Measurements from ENCODE around the gene NMU.
"Not testable (repeated sequence)": the region's sequence is repeated elsewhere in the genome, so short reads cannot be mapped to it uniquely, and the experiment has no call there.

NMU gene

DNA sequence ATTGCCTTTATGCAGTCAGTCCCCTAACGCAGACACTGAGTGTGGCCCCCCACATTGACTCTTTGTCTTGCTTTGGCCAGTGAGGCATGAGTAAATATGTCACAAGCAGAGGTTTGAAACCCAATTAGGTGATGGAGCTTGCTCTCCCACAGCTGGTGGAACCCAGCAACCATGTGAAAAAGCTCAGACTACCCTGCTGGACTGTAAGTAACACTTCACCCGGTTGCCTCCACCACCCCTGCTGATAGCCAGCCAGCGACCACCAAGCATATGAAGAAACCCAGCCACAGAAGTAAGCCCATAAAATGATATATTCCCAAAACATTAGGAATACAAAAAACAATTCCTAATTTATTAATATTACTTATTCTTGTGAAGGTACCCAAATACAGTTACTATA lies 22.5 kb downstream of the NMU start:
- no peaks in the 10 kb centered on the region for H3K27me3 ChIP-seq (ENCODE audit: insufficient read depth, low read length)
- peaks cover 10% of the 10 kb centered on the region for H3K36me3 ChIP-seq (ENCODE audit: insufficient read depth, low read length)
- H3K4me3 ChIP-seq (ENCODE audit: low read length) = no peak overlapping the region
- H2AFZ ChIP-seq (ENCODE audit: low read depth, low read length) = no peak overlapping the region
- no peaks in the 10 kb centered on the region for H3K9me3 ChIP-seq (ENCODE audit: low read length)
- peaks cover 2% of the 10 kb centered on the region for H3K4me1 ChIP-seq (ENCODE audit: insufficient read depth, low read length)

DNA sequence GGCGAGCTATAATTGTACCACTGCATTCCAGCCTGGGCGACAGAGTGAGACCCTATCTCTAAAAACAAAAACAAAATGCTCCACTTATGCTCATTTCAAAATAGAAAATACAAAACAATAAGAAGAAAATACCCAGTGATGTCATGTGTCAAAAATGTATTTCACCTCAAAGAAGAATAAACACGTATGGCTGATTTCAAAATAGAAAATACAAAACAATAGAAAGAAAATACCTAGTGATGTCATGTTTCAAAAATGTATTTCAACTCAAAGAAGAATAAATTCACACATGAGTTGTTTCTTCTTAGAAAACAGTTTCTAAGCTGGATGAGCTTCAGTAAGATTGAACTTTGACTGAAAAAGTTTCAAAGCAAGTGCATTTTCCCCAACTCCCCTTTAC lies 23.8 kb downstream of the NMU start:
- H3K4me3 ChIP-seq (ENCODE audit: low read length) = no peak overlapping the region
- peaks cover 2% of the 10 kb centered on the region for H3K4me1 ChIP-seq (ENCODE audit: insufficient read depth, low read length)
- no peaks in the 10 kb centered on the region for H3K27me3 ChIP-seq (ENCODE audit: insufficient read depth, low read length)
- H3K36me3 ChIP-seq (ENCODE audit: insufficient read depth, low read length) = peaks cover 12% of the 10 kb centered on the region
- H2AFZ ChIP-seq (ENCODE audit: low read depth, low read length) = no peak overlapping the region
- no peaks in the 10 kb centered on the region for H3K9me3 ChIP-seq (ENCODE audit: low read length)

DNA sequence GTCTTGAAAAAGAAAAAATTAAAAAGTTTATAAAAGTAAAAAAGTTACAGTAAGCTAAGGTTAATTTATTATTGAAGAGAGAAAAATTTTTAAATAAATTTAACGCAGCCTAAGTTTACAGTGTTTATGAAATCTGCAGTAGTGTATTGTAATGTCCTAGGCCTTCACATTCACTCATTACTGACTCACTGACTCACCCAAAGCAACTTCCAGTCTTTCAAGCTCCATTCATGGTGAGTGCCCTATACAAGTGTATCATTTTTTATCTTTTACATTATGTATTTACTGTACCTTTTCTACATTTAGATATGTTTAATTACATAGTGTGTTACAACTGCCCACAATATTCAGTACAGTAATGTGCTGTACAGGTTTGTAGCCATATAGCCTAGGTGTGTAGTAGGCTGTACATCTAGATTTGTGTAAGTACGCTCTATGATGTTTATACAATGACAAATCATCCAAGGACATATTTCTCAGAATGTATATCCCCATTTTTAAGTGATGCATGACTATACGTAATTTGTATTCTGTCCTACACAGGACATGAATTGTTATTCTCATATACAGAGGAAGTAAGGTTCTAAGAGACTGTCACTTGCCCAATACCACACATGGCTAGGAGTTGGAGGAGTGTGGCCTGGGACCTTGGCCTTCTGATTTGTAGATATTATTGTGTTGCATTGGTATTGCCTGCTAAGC lies 24.6 kb downstream of the NMU start:
- no peak overlapping the region for H3K4me3 ChIP-seq (ENCODE audit: low read length)
- H2AFZ ChIP-seq (ENCODE audit: low read depth, low read length) = no peak overlapping the region
- H3K36me3 ChIP-seq (ENCODE audit: insufficient read depth, low read length) = peaks cover 12% of the 10 kb centered on the region
- no peaks in the 10 kb centered on the region for H3K9me3 ChIP-seq (ENCODE audit: low read length)
- peaks cover 2% of the 10 kb centered on the region for H3K4me1 ChIP-seq (ENCODE audit: insufficient read depth, low read length)
- H3K27me3 ChIP-seq (ENCODE audit: insufficient read depth, low read length) = no peaks in the 10 kb centered on the region

DNA sequence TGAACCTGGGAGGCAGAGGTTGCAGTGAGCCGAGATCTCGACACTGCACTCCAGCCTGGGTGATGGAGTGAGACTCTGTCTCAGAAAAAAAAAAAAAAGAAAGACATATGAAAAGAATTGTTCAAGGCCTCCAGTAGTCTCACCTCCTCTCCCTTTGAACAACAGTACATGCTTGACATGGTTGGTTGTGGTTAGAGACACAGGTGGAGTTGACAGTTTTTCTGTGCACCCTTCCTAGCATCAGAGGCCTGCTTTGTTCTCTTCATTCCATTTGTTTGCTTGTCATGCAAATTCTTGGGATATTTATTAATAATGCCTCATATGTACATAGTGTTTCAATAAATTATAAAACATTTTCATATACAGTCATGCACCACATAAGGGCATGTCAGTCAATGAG lies 25.7 kb downstream of the NMU start:
- Histone ChIP-seq H2AFZ (ENCODE audit: low read depth, low read length) (no peak overlapping the region), H3K36me3 (ENCODE audit: insufficient read depth, low read length) (peaks cover 12% of the 10 kb centered on the region), H3K4me1 (ENCODE audit: insufficient read depth, low read length) (peaks cover 2% of the 10 kb centered on the region), H3K4me3 (ENCODE audit: low read length) (no peak overlapping the region), H3K9me3 (ENCODE audit: low read length) (no peaks in the 10 kb centered on the region), H3K27me3 (ENCODE audit: insufficient read depth, low read length) (no peaks in the 10 kb centered on the region)

GRCh38 chr4:55609393-55609866 lies 26.7 kb downstream of the NMU start:
- no peak overlapping the region for H2AFZ ChIP-seq (ENCODE audit: low read depth, low read length)
- no peak overlapping the region for H3K4me3 ChIP-seq (ENCODE audit: low read length)
- H3K9me3 ChIP-seq (ENCODE audit: low read length) = no peaks in the 10 kb centered on the region
- H3K4me1 ChIP-seq (ENCODE audit: insufficient read depth, low read length) = peaks cover 2% of the 10 kb centered on the region
- H3K27me3 ChIP-seq (ENCODE audit: insufficient read depth, low read length) = no peaks in the 10 kb centered on the region
- H3K36me3 ChIP-seq (ENCODE audit: insufficient read depth, low read length) = peaks cover 19% of the 10 kb centered on the region

GRCh38 chr4:55608591-55608990 lies 27.5 kb downstream of the NMU start:
- Histone ChIP-seq H3K4me3 (ENCODE audit: low read length) (no peak overlapping the region), H3K27me3 (ENCODE audit: insufficient read depth, low read length) (no peaks in the 10 kb centered on the region), H3K36me3 (ENCODE audit: insufficient read depth, low read length) (peaks cover 21% of the 10 kb centered on the region), H2AFZ (ENCODE audit: low read depth, low read length) (no peak overlapping the region), H3K9me3 (ENCODE audit: low read length) (no peaks in the 10 kb centered on the region), H3K4me1 (ENCODE audit: insufficient read depth, low read length) (peaks cover 2% of the 10 kb centered on the region)

- Histone ChIP-seq H2AFZ (ENCODE audit: low read depth, low read length) (no peak overlapping the region), H3K4me1 (ENCODE audit: insufficient read depth, low read length) (no peaks in the 10 kb centered on the region), H3K4me3 (ENCODE audit: low read length) (no peak overlapping the region), H3K9me3 (ENCODE audit: low read length) (no peaks in the 10 kb centered on the region), H3K36me3 (ENCODE audit: insufficient read depth, low read length) (peaks cover 17% of the 10 kb centered on the region), H3K27me3 (ENCODE audit: insufficient read depth, low read length) (no peaks in the 10 kb centered on the region)
Observed at GRCh38 chr4:55604996-55605395, 31.1 kb downstream of the NMU start.

- no peak overlapping the region for H3K4me3 ChIP-seq (ENCODE audit: low read length)
- no peak overlapping the region for H2AFZ ChIP-seq (ENCODE audit: low read depth, low read length)
- peaks cover 35% of the 10 kb centered on the region for H3K36me3 ChIP-seq (ENCODE audit: insufficient read depth, low read length)
- no peaks in the 10 kb centered on the region for H3K9me3 ChIP-seq (ENCODE audit: low read length)
- no peaks in the 10 kb centered on the region for H3K27me3 ChIP-seq (ENCODE audit: insufficient read depth, low read length)
- H3K4me1 ChIP-seq (ENCODE audit: insufficient read depth, low read length) = no peaks in the 10 kb centered on the region
Observed at GRCh38 chr4:55600640-55601039, 35.5 kb downstream of the NMU start.

DNA sequence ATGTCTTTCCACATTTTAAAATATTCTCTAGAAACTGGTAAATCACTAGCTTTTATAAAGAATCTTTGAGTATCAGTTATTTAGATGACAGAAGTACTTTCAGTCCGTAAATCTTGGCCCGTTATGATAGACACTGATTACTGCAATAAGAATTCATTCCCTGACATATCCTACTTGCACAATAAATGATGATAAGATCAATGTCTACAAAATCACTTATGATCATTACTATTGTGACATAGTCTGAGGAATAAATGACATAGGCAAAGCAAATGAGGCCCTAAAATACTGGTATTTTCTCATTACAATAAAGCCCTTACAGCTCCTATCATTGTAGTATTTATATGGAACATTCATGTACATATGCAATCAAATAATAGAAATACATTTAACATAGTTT lies 37.5 kb downstream of the NMU start:
- Histone ChIP-seq H3K4me1 (ENCODE audit: insufficient read depth, low read length) (no peaks in the 10 kb centered on the region), H3K4me3 (ENCODE audit: low read length) (no peak overlapping the region), H3K9me3 (ENCODE audit: low read length) (no peaks in the 10 kb centered on the region), H3K36me3 (ENCODE audit: insufficient read depth, low read length) (peaks cover 26% of the 10 kb centered on the region), H3K27me3 (ENCODE audit: insufficient read depth, low read length) (no peaks in the 10 kb centered on the region), H2AFZ (ENCODE audit: low read depth, low read length) (no peak overlapping the region)

DNA sequence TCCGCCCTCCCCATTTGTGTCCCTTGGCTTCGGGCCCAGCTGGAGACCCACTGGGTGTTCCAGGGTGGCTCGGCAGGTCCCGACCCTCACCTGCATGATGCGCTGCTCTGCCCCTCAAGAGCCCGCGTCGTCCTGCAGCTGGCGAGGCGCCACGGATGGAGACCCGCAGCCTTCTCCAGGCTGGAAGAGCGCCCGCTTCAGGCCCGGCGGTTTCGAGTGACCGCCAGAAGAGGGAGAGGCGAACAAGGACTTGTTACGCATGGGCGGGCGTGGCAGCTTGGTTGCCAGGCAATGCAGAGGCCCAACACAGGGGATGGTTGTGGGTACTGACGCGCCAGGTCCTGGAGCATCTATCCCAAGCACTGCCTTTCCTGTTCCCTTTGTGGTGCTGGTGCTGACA lies 44.1 kb downstream of the NMU start, which contains the start of gene PDCL2:
Gene PDCL2 (minus strand): TSS at position 232 of the 400 bp plus-strand sequence. CDS start 136 bp downstream, at position 96.
- H3K4me1 ChIP-seq (ENCODE audit: insufficient read depth, low read length) = no peaks in the 10 kb centered on the region
- no peak within 1 kb of the TSS for H3K4me3 ChIP-seq (ENCODE audit: low read length)
- H3K36me3 ChIP-seq (ENCODE audit: insufficient read depth, low read length) = no peaks in the 10 kb centered on the region
- no peaks in the 10 kb centered on the region for H3K27me3 ChIP-seq (ENCODE audit: insufficient read depth, low read length)
- H2AFZ ChIP-seq (ENCODE audit: low read depth, low read length) = no peak within 1 kb of the TSS
- H3K9me3 ChIP-seq (ENCODE audit: low read length) = no peaks in the 10 kb centered on the region

- Histone ChIP-seq H3K36me3 (ENCODE audit: insufficient read depth, low read length) (no peaks in the 10 kb centered on the region), H3K4me3 (ENCODE audit: low read length) (no peak overlapping the region)
Observed at GRCh38 chr4:55588160-55588559, 47.9 kb downstream of the NMU start.

DNA sequence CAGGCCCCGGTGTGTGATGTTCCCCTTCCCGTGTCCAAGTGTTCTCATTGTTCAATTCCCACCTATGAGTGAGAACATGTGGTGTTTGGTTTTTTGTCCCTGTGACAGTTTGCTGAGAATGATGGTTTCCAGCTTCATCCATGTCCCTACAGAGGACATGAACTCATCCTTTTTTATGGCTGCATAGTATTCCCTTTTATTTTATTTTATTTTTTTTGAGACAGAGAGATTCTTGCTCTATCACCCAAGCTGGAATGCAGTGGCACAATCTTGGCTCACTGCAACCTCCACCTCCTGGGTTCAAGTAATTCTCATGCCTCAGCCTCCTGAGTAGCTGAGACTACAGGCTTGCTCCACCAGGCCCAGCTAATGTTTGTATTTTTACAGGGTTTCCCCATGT lies 53.3 kb downstream of the NMU start:
- H2AFZ ChIP-seq (ENCODE audit: low read depth, low read length); H3K27me3 ChIP-seq (ENCODE audit: insufficient read depth, low read length); H3K9me3 ChIP-seq (ENCODE audit: low read length); H3K36me3 ChIP-seq (ENCODE audit: insufficient read depth, low read length); H3K4me1 ChIP-seq (ENCODE audit: insufficient read depth, low read length); H3K4me3 ChIP-seq (ENCODE audit: low read length): not testable (repeated sequence)

More at GRCh38 chr4:55588160-55588559, 47.9 kb downstream of the NMU start:
- no peaks in the 10 kb centered on the region for H3K27me3 ChIP-seq (ENCODE audit: insufficient read depth, low read length)
- no peaks in the 10 kb centered on the region for H3K4me1 ChIP-seq (ENCODE audit: insufficient read depth, low read length)
- no peaks in the 10 kb centered on the region for H3K9me3 ChIP-seq (ENCODE audit: low read length)
- H2AFZ ChIP-seq (ENCODE audit: low read depth, low read length) = no peak overlapping the region

DNA sequence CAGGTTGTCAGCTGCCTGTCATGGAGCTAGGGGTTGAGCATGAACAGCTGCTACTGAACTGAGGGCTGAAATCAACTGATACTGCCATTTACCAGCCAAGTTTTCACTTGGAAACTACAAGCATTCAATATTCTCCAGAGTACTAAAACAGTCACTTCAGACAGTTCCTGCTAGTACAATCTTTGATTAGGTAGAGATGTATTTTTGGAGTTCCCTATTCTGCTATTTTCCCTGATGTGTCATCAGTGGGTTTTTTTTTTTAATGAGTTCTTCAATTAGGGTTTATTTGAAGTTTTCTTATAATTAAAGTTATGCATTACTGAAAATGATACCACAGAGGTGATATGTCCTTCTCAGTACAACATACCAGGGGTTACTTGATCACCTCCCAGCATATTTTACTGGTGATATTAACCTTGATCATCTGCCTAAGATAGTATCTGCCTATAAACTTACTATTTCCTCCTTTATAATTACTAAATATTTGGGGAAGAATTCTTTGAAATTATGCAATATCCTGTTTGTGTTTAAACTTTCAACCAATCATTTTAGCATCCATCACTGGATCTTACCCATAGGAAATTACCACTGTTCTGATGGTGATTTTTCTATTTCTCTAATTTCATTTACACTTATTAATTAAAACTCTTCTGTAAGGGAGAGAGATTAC lies 57.6 kb downstream of the NMU start:
- Histone ChIP-seq H3K4me3 (ENCODE audit: low read length) (no peak overlapping the region), H3K9me3 (ENCODE audit: low read length) (no peaks in the 10 kb centered on the region), H3K36me3 (ENCODE audit: insufficient read depth, low read length) (no peaks in the 10 kb centered on the region), H3K4me1 (ENCODE audit: insufficient read depth, low read length) (no peaks in the 10 kb centered on the region), H3K27me3 (ENCODE audit: insufficient read depth, low read length) (no peaks in the 10 kb centered on the region), H2AFZ (ENCODE audit: low read depth, low read length) (no peak overlapping the region)
